GM12873 (cell line): Measurements from ENCODE around the gene ADTRP.

Experiments used
- TF ChIP-seq, protein P1 (sequence below): IDR thresholded peaks from 2 replicates; pipeline ENCODE4 v1.5.1; 2012; ENCODE audit warnings: low read depth, mild to moderate bottlenecking, moderate library complexity, low read length, control low read depth; ENCODE audit not compliant: insufficient read depth; ENCODE audit errors: missing control alignments

Gene ADTRP

GRCh38 chr6:11702089-11702488 is 76.5 kb downstream of the ADTRP start:
- TF ChIP-seq, protein P1, sequence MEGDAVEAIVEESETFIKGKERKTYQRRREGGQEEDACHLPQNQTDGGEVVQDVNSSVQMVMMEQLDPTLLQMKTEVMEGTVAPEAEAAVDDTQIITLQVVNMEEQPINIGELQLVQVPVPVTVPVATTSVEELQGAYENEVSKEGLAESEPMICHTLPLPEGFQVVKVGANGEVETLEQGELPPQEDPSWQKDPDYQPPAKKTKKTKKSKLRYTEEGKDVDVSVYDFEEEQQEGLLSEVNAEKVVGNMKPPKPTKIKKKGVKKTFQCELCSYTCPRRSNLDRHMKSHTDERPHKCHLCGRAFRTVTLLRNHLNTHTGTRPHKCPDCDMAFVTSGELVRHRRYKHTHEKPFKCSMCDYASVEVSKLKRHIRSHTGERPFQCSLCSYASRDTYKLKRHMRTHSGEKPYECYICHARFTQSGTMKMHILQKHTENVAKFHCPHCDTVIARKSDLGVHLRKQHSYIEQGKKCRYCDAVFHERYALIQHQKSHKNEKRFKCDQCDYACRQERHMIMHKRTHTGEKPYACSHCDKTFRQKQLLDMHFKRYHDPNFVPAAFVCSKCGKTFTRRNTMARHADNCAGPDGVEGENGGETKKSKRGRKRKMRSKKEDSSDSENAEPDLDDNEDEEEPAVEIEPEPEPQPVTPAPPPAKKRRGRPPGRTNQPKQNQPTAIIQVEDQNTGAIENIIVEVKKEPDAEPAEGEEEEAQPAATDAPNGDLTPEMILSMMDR: no peak

DNA sequence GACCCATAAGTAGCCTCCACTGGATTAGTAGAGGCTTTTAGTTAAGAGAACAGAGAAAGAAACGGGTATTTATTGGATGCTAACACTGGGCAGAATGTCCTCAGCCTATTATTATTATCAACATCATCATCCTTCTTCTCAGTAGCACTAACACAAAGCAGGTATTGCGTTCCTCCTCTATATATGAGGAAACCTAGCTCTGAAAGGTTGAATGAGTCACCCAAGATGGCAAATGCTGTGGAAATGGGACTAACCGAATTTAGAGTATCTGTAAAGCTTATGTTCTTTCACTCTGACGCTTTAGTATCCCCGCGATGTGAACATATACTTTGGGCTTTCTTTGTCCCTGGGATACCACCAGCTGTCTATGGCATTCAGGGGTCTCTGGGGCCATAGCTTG is 77.0 kb downstream of the ADTRP start:
- TF ChIP-seq, protein P1: no peak

DNA sequence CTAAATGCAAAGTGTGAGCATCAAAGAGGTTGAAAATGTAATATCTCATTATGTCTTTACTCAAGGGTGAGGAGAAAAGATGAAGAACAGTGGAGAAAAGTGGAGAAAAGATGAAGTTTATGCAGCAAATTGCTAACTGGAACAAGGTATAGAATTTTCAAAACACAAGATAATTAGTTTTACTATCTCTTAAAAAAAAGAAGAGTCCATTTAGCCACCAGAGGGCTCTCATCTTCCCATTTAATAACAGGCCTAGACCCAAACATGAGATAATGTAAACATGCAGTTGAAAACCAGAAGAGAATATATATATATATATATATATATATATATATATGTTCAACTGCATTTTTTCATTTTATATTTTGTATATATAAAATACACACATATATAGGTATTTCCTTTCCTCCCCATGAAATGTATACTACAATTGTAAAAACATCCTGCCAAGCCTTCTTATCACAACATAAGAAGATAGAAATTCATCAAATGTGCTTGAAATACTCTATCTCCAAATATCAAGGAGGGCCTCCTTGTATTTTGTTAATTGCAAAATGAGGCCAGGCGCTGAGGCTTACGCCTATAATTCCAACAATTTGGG is 78.4 kb downstream of the ADTRP start:
- TF ChIP-seq, protein P1: peak; percentile 39

DNA sequence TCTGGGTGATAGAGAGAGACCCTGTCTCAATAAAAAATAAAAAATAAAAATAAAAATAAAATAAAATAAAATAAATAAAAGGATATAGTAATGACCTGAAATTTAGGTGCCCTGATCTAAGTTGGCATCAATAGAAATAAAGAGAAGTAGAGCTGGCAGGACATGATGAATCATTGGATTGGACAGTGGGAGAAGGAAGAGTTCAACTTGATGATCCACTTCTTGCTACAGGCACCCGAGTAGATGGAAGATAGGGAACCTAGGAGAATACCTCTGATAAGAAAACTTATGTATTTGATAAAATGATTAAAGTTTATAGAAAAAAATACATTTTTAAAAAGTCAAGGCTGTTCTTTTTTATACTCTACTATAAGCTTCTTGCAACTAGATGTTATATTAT is 79.0 kb downstream of the ADTRP start:
- TF ChIP-seq, protein P1: no peak

DNA sequence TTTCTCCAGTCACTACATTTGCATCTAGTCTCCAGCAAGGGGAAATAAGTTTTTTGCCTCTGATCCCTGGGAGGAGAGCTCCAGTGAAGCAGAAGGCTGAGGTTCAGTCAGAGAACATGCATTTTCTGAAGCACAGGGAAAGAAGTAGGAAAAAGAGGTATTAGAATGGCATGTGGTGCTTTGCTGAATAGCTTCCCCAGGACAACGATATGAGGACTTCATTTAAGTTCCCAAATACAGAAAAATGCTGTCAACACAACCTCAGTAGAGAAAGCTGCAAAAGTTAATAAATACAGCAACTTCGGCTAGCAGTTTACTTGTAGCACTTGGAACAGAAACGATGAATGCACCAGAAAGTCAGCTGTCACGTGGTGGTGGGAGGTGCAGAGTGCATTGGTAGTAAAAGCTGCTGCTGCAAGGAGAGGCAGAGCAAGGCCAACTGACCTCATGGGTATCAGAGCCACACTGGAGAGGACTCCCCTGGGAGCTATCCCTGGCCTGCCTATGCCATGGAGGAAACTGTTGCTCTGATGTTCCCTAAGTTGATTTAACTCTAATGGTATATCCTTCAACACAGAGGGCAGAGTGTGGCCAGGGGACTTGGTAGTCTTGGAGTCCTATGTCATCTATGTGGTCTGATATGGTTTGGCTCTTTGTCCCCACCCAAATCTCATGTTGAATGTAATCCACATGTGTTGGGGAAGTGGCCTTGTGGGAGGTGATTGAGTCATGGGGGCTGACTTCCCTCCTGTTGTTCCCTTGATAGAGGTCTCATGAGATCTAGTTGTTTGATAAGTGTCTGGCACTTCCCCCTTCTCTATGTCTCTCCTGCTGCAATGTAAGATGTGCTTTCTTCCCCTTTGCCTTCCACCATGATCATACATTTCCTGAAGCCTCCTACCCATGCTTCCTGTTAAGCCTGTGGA is 85.9 kb downstream of the ADTRP start:
- TF ChIP-seq, protein P1: no peak

GRCh38 chr6:11689847-11690246 is 88.8 kb downstream of the ADTRP start:
- TF ChIP-seq, protein P1: no peak

DNA sequence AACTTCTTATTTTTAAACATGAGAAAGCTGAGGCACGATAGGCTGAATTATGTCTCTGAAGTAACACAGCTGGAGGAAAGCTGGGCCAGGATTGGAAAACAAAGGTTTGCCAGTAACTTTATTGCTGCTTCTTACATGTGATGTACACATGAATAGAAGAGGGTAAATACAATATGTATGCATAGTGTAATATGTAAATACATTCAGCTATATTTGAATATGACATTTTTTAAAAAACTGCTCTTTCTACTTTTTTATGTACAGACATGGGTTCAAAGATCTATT is 90.2 kb downstream of the ADTRP start:
- TF ChIP-seq, protein P1: no peak
